K562 treated with DMSO at 1 percent for 4 hours (cell line): Measurements from ENCODE around the gene LCMT1. TPM values are rescaled to one million over a fixed set of nuclear protein-coding genes. Genes with fewer than 3 reads are reported as not detected.

Experiments
- total RNA-seq: library from RNA; unstranded; fragments of 300-600 nt; gene quantifications from 2 replicates; pipeline ENCODE4 v1.2.3, GENCODE V29; 2022; ENCODE audit not compliant: insufficient read depth

The LCMT1 gene
- 45.1 and 58.9 TPM in 2 replicates for total RNA-seq

DNA sequence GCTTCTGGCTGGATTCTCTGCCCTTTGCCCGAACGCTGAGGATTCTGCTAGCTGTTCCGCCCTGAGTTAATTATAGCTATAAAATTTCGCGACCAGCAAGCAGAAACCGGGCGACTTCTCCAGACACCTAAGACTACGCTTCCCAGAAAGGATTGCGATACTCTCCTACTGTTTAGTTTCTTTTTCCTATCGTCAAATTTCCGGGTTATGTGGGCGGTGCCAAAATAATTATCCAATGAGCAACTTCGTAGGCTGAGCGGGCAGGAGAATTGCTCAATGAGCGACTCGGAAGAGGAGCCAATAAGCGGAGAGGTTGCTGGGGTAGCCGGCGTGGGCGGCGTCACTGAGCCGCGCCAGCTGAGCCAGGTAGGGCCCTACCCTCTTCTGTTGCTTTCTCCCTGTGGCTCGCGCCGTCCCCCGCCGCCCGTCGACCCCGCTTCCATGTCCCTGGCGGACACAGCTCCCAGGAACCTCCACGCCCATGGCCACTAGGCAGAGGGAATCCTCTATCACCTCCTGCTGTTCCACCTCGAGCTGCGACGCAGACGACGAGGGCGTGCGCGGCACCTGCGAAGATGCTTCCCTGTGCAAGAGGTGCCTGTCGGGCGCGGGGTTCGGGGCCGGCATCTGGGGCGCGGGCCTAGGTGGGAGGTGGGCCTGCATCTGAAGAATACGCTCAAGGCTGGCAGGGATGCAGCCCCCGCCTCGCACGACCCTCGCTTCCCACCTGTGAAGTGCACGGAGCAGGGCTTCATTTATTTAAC, at the start of gene LCMT1:
Gene LCMT1 (plus strand): TSS at position 340 of the 764 bp plus-strand sequence. CDS start 142 bp downstream, at position 482.

Other genes with a start within 250 kb of the LCMT1 start
- gene ARHGAP17, start 96.4 kb upstream of the LCMT1 start, total RNA-seq = 22.4 and 27.4 TPM in 2 replicates
- not detected in 2 replicates for gene AQP8, start 105.2 kb downstream of the LCMT1 start, total RNA-seq
- gene ZKSCAN2, start 146.1 kb downstream of the LCMT1 start, total RNA-seq = 4.1 TPM in 2 replicates